IMR-90 (cell line): ENCODE results near the gene PPP1R14B. TPM values are rescaled to one million over a fixed set of nuclear protein-coding genes. Genes with fewer than 3 reads are reported as not detected.

Experiments
- BHLHE40 ChIP-seq: fragments of 150-350 bp; IDR thresholded peaks from 2 replicates; pipeline ENCODE4 v1.6.1; 2016; ENCODE audit warnings: mild to moderate bottlenecking, low read depth, low read length
- CEBPB ChIP-seq: IDR thresholded peaks from 2 replicates; pipeline ENCODE4 v1.6.1; 2012; ENCODE audit warnings: low read depth, low read length, improper control_type of control experiment
- CHD1 ChIP-seq: IDR thresholded peaks from 2 replicates; pipeline ENCODE4 v1.6.1; 2012; ENCODE audit warnings: low read depth, low read length, improper control_type of control experiment
- FOS ChIP-seq: fragments of 150-350 bp; IDR thresholded peaks from 2 replicates; pipeline ENCODE4 v1.6.1; 2016; ENCODE audit warnings: low read depth, low read length
- MAFK ChIP-seq: IDR thresholded peaks from 2 replicates; pipeline ENCODE4 v1.6.1; 2012; ENCODE audit warnings: low read depth, low read length, improper control_type of control experiment
- MXI1 ChIP-seq: IDR thresholded peaks from 2 replicates; pipeline ENCODE4 v1.6.1; 2012; ENCODE audit warnings: low read depth, mild to moderate bottlenecking, low read length, moderate library complexity, borderline replicate concordance
- RFX5 ChIP-seq: IDR thresholded peaks from 2 replicates; pipeline ENCODE4 v1.8.0; 2012; ENCODE audit warnings: low read depth, mild to moderate bottlenecking, low read length, moderate library complexity
- polyA plus RNA-seq, 3 experiments: library from polyadenylated mRNA; depleted of rRNA; stranded (reverse); fragments of >200 nt; gene quantifications; 2 replicates each; pipeline ENCODE4 v1.2.3, GENCODE V29; 2012; ENCODE audit warnings: low replicate concordance in 1 of 3
- total RNA-seq: library from RNA; depleted of rRNA; stranded (reverse); fragments of >200 nt; gene quantifications from 2 replicates; pipeline ENCODE4 v1.2.3, GENCODE V29; 2012

The PPP1R14B gene
- total and polyA plus RNA-seq, 2 of the 4 experiments (the other 2 are of a cell fraction) = 176 to 257 TPM

DNA sequence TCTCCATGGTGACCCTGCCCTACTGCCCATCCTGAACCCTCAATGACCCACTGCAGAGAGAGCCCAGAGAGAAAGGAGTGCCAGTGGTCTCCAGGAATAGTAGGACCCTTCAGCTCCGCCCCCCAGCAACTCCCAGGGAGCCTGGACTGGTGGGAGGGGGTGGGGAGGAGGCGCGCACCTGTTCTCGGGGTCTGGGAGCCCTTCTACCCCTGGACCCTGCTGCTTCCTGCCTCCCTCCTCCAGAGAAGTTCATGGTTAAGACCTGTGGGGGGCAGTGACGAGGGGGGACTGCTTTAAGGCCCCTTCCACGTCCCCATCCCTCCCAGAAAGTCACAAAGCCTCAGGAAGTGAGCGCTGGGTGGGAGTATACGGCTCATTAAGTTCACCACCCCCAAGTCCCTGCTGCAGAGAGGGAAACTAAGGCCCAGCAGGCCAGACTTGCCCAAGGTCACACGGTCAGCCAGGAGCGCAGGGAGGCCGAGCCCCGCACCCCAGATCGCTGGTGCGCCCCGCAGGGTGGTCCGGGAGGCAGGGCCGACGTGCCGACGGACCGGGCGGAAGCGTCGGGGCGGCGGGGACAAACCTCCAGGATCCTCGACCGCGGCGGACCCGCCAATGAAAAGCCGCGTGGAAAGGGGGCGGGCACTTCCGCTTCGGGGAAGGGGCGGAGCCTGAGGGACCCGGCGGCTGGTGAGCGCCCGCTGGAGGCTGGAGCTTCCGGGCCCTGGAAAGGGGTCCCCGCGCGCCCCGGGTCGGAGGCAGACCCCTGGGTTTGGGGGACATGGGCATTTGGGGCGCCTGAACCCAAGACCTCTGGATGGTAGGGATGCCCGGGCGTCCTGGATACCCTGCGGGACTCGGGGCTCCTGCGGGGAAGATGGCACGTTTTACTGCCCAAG lies 20.9 kb downstream of the PPP1R14B start, which contains the start of the genes NUDT22 and TRPT1 (continued):
- TF ChIP-seq BHLHE40 (0 out of 2 replicates have a peak, but pooled peaks have one; percentile 21), MXI1 (peak; percentile 70; the same call in 1 of the 2 replicates), FOS (no peak), CHD1 (no peak), CEBPB (no peak), RFX5 (no peak), MAFK (no peak)
